Suprapubic skin (tissue), 4 donors: ENCODE results near the gene RNF11. TPM values are rescaled to one million over a fixed set of nuclear protein-coding genes. Genes with fewer than 3 reads are reported as not detected.
"Not testable (repeated sequence)": the region's sequence is repeated elsewhere in the genome, so short reads cannot be mapped to it uniquely, and the experiment has no call there.

Experiments
- DNase-seq, 2 donors: peaks; one replicate each; pipeline ENCODE4 v3.0.0-alpha.2; 2019; ENCODE audit warnings: low spot score in 2 of 2
- H3K27ac ChIP-seq: fragments of 200-600 bp; sonication (generic); one replicate; pipeline ENCODE4 v1.5.1; 2019
- H3K27me3 ChIP-seq: fragments of 200-600 bp; sonication (generic); one replicate; pipeline ENCODE4 v1.5.1; 2019
- H3K36me3 ChIP-seq: fragments of 200-600 bp; sonication (generic); one replicate; pipeline ENCODE4 v1.5.1; 2019
- H3K4me1 ChIP-seq: fragments of 200-600 bp; sonication (generic); one replicate; pipeline ENCODE4 v1.5.1; 2019
- H3K4me3 ChIP-seq: fragments of 200-600 bp; sonication (generic); one replicate; pipeline ENCODE4 v1.5.1; 2019; ENCODE audit warnings: mild to moderate bottlenecking
- H3K9me3 ChIP-seq: fragments of 200-600 bp; sonication (generic); one replicate; pipeline ENCODE4 v1.5.1; 2019
- EP300 ChIP-seq: sonication (generic); formaldehyde crosslinking; IDR thresholded peaks from one replicate; pipeline ENCODE4 v1.6.1; 2017; ENCODE audit warnings: antibody characterized with exemption
- POLR2A ChIP-seq, 2 donors: fragments of 450-650 bp; IDR thresholded peaks; one replicate each; pipeline ENCODE4 v1.6.1; 2017; ENCODE audit warnings: antibody characterized with exemption in 2 of 2, mild to moderate bottlenecking in 2 of 2, moderate library complexity in 2 of 2
- POLR2AphosphoS5 ChIP-seq, 3 donors: sonication (generic); formaldehyde crosslinking; IDR thresholded peaks; one replicate each; pipeline ENCODE4 v1.6.1; 2017; ENCODE audit warnings: antibody characterized with exemption in 3 of 3
- WGBS: methylation state at CpG from one replicate; pipeline ENCODE4 v1.1.5; 2018; 5-methylcytosine and 5-hydroxymethylcytosine counted together
- total RNA-seq, 4 donors: library from RNA; depleted of rRNA; stranded (reverse); fragments of >200 nt; gene quantifications; one replicate each; pipeline ENCODE4 v1.1.0, GENCODE V29; 2016
- TF ChIP-seq, protein P1 (sequence below), 2 donors: fragments of 200-600 bp in 1 of 2; fragments of 450-650 bp in 1 of 2; sonication (generic) in 1 of 2; IDR thresholded peaks; one replicate each; pipeline ENCODE4 v1.5.1; 2016 to 2019; ENCODE audit warnings: antibody characterized with exemption in 2 of 2, mild to moderate bottlenecking in 1 of 2, moderate library complexity in 1 of 2

The RNF11 gene
- total RNA-seq, 4 donors from 2014 or later = 80.8 to 93.1 (median 81.5) TPM

GRCh38 chr1:51219022-51219421, 17.1 kb upstream of the RNF11 start:
- Histone ChIP-seq H3K27me3 (no peaks in the 10 kb centered on the region), H3K4me3 (no peak overlapping the region), H3K9me3 (no peaks in the 10 kb centered on the region), H3K36me3 (no peaks in the 10 kb centered on the region), H3K27ac (no peak overlapping the region), H3K4me1 (peaks cover 13% of the 10 kb centered on the region)
- no peak for DNase-seq
- WGBS = 61% methylated on average over 5 of the region's 5 CpGs
- TF ChIP-seq POLR2AphosphoS5 (IDR thresholded peaks at IDR 0.05) (no peak), EP300 (no peak), POLR2A (IDR thresholded peaks at IDR 0.05) (no peak)
- TF ChIP-seq, protein P1, sequence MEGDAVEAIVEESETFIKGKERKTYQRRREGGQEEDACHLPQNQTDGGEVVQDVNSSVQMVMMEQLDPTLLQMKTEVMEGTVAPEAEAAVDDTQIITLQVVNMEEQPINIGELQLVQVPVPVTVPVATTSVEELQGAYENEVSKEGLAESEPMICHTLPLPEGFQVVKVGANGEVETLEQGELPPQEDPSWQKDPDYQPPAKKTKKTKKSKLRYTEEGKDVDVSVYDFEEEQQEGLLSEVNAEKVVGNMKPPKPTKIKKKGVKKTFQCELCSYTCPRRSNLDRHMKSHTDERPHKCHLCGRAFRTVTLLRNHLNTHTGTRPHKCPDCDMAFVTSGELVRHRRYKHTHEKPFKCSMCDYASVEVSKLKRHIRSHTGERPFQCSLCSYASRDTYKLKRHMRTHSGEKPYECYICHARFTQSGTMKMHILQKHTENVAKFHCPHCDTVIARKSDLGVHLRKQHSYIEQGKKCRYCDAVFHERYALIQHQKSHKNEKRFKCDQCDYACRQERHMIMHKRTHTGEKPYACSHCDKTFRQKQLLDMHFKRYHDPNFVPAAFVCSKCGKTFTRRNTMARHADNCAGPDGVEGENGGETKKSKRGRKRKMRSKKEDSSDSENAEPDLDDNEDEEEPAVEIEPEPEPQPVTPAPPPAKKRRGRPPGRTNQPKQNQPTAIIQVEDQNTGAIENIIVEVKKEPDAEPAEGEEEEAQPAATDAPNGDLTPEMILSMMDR (IDR thresholded peaks at IDR 0.05) = no peak

- H3K27ac ChIP-seq, H3K4me3 ChIP-seq, H3K27me3 ChIP-seq, H3K9me3 ChIP-seq, DNase-seq, H3K36me3 ChIP-seq, H3K4me1 ChIP-seq: not testable (repeated sequence)
- 92% methylated on average over 3 of the region's 3 CpGs for WGBS
Measured at GRCh38 chr1:51221529-51221928, 14.5 kb upstream of the RNF11 start.

DNA sequence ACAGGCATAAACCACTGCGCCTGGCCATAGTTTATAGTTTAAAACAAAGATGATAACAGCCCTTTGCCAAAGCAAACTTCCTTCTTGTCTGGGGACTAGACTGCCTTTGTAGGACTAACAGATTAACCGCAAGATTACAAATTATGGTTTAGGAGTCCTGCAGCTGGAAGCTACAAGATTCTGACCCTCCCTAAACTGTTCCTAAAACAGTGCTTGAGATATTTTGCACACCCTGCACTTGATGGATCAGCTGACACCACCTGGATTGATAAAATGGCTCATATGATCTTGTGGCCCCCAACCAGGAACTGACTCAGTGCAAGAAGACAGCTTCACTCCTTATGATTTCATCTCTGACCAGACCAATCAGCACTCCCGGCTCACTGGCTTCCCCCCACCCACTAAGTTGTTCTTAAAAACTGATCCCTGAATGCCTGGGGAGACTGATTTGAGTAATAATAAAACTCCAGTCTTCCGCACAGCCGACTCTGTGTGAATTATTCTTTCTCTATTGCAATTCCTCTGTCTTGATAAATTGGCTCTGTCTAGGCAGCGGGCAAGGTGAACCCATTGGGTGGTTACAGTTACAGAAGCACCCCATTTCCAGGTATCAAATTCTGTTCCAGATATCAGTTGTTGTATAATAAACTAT, 13.8 kb upstream of the RNF11 start:
- Histone ChIP-seq H3K36me3 (no peaks in the 10 kb centered on the region), H3K4me3 (no peak overlapping the region), H3K4me1 (no peaks in the 10 kb centered on the region), H3K27ac (no peak overlapping the region), H3K27me3 (no peaks in the 10 kb centered on the region), H3K9me3 (no peaks in the 10 kb centered on the region)
- 95% methylated on average over 6 of the region's 6 CpGs for WGBS
- TF ChIP-seq, protein P1 (IDR thresholded peaks at IDR 0.05) = no peak
- TF ChIP-seq POLR2AphosphoS5 (IDR thresholded peaks at IDR 0.05) = no peak
- TF ChIP-seq EP300 = no peak
- no peak for TF ChIP-seq POLR2A (IDR thresholded peaks at IDR 0.05)
- no peak for DNase-seq

DNA sequence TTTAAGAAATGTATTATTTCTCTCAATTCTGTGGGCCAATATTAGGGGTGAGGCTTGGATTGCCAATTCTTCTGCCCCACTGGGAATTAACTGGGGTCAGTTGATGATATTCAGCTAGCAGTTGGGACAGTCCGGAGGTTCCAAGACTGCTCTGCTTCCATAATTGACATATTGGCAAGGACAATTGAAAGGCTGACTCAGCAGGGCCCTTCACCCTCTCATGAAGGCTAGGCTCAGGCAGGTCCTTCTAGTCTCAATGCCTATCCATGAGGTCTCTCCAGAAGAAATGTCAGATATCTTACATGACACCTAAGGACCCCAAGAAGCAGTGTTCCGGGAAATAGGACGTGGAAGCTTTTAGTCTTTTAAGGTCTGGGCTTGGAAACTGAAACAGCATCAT, 13.3 kb upstream of the RNF11 start:
- WGBS = 76% methylated on average over 3 of the region's 3 CpGs
- H3K27me3 ChIP-seq = no peaks in the 10 kb centered on the region
- H3K4me1 ChIP-seq = no peaks in the 10 kb centered on the region
- no peaks in the 10 kb centered on the region for H3K9me3 ChIP-seq
- no peak overlapping the region for H3K4me3 ChIP-seq
- H3K27ac ChIP-seq = no peak overlapping the region
- no peak for TF ChIP-seq POLR2A (IDR thresholded peaks at IDR 0.05)
- TF ChIP-seq POLR2AphosphoS5 (IDR thresholded peaks at IDR 0.05) = no peak
- TF ChIP-seq EP300 = no peak
- TF ChIP-seq, protein P1 (IDR thresholded peaks at IDR 0.05) = no peak
- no peaks in the 10 kb centered on the region for H3K36me3 ChIP-seq
- no peak for DNase-seq

- 94% methylated on average over 6 of the region's 6 CpGs for WGBS
- TF ChIP-seq POLR2AphosphoS5 (IDR thresholded peaks at IDR 0.05) (no peak), POLR2A (IDR thresholded peaks at IDR 0.05) (no peak), EP300 (no peak)
- TF ChIP-seq, protein P1 (IDR thresholded peaks at IDR 0.05) = no peak
- no peak overlapping the region for H3K27ac ChIP-seq
- no peaks in the 10 kb centered on the region for H3K9me3 ChIP-seq
- no peaks in the 10 kb centered on the region for H3K36me3 ChIP-seq
- H3K4me3 ChIP-seq = no peak overlapping the region
- no peak for DNase-seq
- H3K4me1 ChIP-seq = no peaks in the 10 kb centered on the region
- H3K27me3 ChIP-seq = no peaks in the 10 kb centered on the region
Measured at GRCh38 chr1:51224255-51224654, 11.8 kb upstream of the RNF11 start.

GRCh38 chr1:51227231-51227960, 8.7 kb upstream of the RNF11 start:
- WGBS = 79% methylated on average over 15 of the region's 15 CpGs
- not testable (repeated sequence) for DNase-seq, H3K27me3 ChIP-seq, H3K4me3 ChIP-seq, H3K36me3 ChIP-seq, H3K27ac ChIP-seq, H3K4me1 ChIP-seq, H3K9me3 ChIP-seq

- H3K27me3 ChIP-seq, DNase-seq, H3K27ac ChIP-seq, H3K36me3 ChIP-seq, H3K4me1 ChIP-seq, H3K9me3 ChIP-seq, H3K4me3 ChIP-seq: not testable (repeated sequence)
- 41% methylated on average over 10 of the region's 11 CpGs for WGBS
Measured at GRCh38 chr1:51228471-51228870, 7.6 kb upstream of the RNF11 start.
